Left renal pelvis (tissue), 4 donors: ENCODE data around the gene C5orf24. TPM values are rescaled to one million over a fixed set of nuclear protein-coding genes. Genes with fewer than 3 reads are reported as not detected.

Experiments used
- DNase-seq, 4 donors: peaks; one replicate each; pipeline ENCODE4 v3.0.0-alpha.2; 2013; ENCODE audit warnings: low read depth in 4 of 4, low spot score in 3 of 4
- polyA plus RNA-seq, 4 donors: library from polyadenylated mRNA; unstranded; fragments of 120-200 nt; gene quantifications; one replicate each; pipeline ENCODE4 v1.2.1, GENCODE V29; 2013; ENCODE audit not compliant: insufficient read length in 4 of 4

C5orf24 gene
- polyA plus RNA-seq, 4 donors = 83.2 to 119 (median 101) TPM

DNA sequence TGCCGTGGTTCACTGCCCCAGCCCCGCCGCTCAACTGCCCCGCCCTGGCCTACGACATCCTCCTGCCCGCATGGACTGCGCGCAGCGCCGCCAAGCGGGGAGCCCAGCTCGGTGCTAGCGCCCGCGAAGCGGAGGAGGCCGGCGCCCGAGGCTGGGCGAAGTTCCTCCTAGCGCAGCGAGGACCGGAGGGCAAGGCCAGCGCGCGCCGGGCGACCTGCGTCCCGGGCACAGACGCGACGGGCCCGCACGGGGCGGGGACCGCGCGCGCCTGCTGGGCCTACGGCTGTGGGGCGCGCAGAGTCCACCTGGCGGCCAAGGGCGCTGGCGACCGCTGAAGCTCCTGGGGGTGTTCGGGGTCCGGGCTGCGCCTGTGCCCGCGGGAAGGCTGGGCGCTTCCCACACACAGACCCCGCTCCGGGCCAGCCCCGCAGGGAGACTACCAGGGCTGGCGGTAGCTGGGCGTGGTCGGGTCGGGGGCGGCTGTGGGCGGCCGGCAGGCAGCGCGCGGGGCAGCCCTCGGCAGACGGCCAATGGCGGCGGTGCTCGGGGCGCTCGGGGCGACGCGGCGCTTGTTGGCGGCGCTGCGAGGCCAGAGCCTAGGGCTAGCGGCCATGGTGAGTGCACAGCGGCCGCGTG is 59.0 kb downstream of the C5orf24 start, which contains the start of gene PCBD2:
TSS of gene PCBD2 (plus strand) at position 522 of the 636 bp plus-strand sequence. CDS start at position 531, 9 bp downstream.
- DNase-seq = peak; percentile 77 to 87 (median 81)

DNA sequence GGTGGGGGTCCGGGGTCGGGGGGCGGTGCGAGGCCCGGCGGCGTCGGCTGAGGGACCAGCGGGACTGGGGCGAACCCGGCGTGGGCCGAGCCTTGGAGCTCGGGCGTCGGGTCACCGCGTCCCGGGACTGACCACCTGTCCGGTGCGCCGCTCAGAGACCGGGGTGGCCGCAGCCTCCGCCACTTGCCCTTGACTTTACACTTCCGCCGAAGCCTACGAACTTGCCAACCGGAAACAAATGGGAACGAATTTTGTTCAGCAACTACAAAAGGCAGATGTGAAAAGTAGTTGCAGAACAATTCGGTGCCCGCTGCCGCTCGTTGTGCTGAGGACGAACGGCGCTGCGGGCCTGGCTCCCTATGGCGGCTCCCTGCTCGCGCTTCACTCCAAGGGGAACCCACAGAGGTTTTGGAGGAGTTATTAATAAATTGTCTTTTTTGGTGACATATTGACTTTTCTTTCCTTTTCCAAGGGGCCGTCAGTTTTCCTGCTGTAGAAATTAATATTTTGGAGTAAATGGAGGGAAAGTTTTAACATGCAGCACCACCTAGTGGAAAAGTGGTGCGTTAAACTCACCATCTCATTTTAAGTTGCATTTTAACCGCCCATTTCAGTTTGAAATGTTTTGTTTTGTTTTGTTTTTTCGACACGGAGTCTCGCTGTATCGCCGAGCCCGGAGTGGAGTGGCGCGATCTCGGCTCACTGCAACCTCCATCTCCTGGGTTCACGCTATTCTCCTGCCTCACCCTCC is 59.7 kb downstream of the C5orf24 start:
- peak; percentile 46 to 62 (median 60) for DNase-seq

DNA sequence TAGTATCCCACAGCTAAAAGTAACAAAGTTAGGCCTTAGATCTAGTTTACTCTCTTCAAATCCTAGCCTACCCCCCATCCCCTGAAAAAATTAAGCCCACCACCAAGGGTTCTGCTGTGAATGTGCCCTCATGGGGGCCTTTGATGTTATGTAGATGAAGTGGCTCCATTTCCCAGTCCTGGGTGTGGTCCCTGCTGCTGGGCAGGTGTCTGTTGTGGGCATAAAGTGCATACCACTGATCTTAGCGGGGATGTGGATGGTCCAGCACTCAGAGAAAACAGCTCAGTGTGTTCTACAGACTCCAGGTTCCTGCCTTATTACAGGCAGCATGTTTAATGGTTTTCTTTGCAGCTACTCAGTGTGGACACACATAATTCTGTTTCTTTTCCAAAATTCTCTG is 61.0 kb downstream of the C5orf24 start:
- no peak for DNase-seq

Other genes starting within 250 kb of the C5orf24 start
- 10 to 100 TPM; 27.6 to 46.0 (median 40.0) TPM for gene SAR1B, start 213.1 kb upstream of the C5orf24 start, polyA plus RNA-seq
- 10 to 100 TPM; 20.8 to 31.6 (median 25.0) TPM for gene SEC24A, start 197.2 kb upstream of the C5orf24 start, polyA plus RNA-seq
- gene CAMLG, start 107.4 kb upstream of the C5orf24 start, polyA plus RNA-seq = 10 to 100 TPM; 66.7 to 87.5 (median 72.1) TPM
- 10 to 100 TPM; 58.6 to 89.5 (median 79.6) TPM for gene DDX46, start 87.2 kb upstream of the C5orf24 start, polyA plus RNA-seq
- 100 to 1,000 TPM in 2 of 4 donors, 10 to 100 TPM in 2; 80.8 to 140 (median 105) TPM for gene TXNDC15, start 28.4 kb downstream of the C5orf24 start, polyA plus RNA-seq
- 10 to 100 TPM in 3 of 4 donors, 1 to 10 TPM in 1; 5.7 to 17.1 (median 13.0) TPM for gene PCBD2, start 59.2 kb downstream of the C5orf24 start, polyA plus RNA-seq
- 1 to 10 TPM in 3 of 4 donors, under 1 TPM in 1; 0.67 to 1.8 (median 1.2) TPM for gene CATSPER3, start 121.9 kb downstream of the C5orf24 start, polyA plus RNA-seq
- not detected for gene PITX1, start 188.3 kb downstream of the C5orf24 start, polyA plus RNA-seq